ENCODE results near the gene SRGAP3.

Gene SRGAP3

DNA sequence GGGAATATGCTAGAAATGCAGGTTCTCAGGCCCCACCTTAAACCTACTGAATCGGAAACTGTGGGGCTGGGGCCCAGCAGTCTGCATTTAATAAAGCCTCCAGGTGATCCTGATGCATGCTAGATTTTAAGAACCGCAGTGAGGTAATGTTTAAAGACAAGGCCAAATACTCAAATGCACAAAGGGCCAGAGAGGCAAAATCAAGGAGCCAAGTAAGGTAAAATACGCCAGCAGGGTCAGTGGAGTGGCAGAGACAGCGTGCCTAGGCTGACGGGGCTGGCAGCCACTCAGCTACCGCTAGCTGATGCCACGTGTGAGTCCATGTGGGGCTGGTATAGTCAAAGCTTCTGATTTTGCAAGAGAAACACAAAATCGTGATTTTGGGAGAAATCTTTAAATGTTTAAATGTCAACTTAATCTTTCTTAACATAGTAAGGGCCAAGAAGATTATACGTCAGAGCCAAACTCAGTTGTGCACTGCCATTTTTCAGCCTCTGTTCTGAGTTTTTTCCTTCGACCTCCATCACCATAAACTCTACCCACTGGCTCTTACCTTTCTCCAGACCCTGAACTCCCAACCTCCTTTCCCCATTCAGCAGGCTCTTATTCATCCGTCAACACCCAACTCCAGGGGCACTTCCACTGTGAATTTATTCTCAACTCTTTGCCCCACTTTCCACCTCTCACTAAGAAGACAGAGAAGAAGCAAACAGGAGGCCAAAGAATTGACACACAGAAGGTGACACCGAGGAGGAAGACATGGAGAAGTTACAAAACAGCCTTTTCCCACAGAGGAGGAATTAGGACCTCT is 149.5 kb downstream of the SRGAP3 start:
- no peak for DNase-seq (ENCODE audit: low read depth)
- H3K4me3 ChIP-seq (ENCODE audit: low read depth, low read length), result no peak overlapping the region
- TF ChIP-seq, protein P1, sequence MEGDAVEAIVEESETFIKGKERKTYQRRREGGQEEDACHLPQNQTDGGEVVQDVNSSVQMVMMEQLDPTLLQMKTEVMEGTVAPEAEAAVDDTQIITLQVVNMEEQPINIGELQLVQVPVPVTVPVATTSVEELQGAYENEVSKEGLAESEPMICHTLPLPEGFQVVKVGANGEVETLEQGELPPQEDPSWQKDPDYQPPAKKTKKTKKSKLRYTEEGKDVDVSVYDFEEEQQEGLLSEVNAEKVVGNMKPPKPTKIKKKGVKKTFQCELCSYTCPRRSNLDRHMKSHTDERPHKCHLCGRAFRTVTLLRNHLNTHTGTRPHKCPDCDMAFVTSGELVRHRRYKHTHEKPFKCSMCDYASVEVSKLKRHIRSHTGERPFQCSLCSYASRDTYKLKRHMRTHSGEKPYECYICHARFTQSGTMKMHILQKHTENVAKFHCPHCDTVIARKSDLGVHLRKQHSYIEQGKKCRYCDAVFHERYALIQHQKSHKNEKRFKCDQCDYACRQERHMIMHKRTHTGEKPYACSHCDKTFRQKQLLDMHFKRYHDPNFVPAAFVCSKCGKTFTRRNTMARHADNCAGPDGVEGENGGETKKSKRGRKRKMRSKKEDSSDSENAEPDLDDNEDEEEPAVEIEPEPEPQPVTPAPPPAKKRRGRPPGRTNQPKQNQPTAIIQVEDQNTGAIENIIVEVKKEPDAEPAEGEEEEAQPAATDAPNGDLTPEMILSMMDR (IDR thresholded peaks at IDR 0.05; ENCODE audit: insufficient read depth, low read depth, low read length, missing control alignments), result no peak

DNA sequence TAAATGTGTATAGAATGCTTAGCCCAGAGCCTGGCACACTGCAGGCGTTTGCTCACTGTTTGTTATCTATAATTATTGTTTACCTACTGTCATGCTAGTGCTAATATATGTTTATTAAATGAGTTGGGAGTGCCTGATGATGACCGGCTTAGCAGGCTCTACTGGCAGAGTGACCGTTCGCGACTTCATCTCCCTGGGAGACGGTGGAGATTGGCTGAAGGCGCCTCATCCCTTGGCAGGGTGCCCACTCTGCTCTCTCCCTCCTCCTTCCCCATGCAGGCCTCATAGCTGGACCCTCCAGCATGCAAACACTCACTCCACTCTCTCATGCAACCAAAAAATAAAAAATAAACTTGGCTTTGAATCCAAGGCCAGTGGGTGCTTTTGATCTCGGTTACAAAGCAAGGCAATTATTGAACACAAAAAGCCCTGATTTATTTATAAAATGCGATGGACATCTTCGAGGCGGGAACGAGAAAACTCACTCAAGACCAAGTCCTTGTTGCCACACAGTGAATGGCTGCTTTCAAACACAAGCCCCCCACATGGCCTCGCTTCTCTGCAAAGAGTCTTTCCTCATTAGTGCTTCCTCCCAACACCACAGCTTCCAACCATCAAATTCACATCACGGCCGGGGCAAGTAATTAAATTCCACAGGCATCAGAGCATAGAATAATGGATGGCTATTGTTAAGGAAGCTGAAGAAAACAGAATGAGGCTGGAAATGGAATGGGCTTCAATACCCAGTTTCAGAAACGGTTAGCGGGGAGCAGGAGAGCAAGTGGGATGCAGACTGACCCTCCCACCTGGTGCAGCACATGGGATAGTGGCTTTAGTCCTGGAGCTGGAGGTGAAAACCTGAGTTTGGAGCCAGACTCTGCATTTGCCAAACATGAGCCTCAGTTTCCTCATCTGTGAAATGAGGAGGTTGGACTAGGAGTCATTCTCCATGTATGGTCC is 150.4 kb downstream of the SRGAP3 start:
- H3K4me3 ChIP-seq (ENCODE audit: low read depth, low read length), result no peak overlapping the region
- no peak for DNase-seq (ENCODE audit: low read depth)
- TF ChIP-seq, protein P1 (IDR thresholded peaks at IDR 0.05; ENCODE audit: insufficient read depth, low read depth, low read length, missing control alignments), result no peak

DNA sequence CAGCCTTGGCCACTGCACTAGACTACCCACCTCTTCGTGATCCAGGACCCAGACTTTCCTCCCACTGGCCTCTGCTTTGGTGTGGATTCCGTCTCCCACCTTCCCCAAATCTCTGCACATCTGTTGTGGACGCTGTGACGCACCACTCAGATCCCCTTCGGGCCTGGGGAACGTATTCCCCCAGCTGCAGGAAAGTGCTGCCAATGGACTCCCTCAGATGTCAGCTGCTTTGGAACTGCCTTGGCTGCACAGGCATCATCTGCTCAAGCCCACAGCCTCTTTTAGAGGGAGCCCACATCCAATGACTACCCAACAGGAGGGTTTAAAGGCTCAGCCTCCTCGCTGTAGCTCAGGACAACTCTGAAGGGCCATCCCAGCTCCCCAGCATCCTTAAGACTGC is 152.0 kb downstream of the SRGAP3 start:
- TF ChIP-seq, protein P1 (IDR thresholded peaks at IDR 0.05; ENCODE audit: insufficient read depth, low read depth, low read length, missing control alignments), result no peak
- H3K4me3 ChIP-seq (ENCODE audit: low read depth, low read length), result no peak overlapping the region
- no peak for DNase-seq (ENCODE audit: low read depth)

DNA sequence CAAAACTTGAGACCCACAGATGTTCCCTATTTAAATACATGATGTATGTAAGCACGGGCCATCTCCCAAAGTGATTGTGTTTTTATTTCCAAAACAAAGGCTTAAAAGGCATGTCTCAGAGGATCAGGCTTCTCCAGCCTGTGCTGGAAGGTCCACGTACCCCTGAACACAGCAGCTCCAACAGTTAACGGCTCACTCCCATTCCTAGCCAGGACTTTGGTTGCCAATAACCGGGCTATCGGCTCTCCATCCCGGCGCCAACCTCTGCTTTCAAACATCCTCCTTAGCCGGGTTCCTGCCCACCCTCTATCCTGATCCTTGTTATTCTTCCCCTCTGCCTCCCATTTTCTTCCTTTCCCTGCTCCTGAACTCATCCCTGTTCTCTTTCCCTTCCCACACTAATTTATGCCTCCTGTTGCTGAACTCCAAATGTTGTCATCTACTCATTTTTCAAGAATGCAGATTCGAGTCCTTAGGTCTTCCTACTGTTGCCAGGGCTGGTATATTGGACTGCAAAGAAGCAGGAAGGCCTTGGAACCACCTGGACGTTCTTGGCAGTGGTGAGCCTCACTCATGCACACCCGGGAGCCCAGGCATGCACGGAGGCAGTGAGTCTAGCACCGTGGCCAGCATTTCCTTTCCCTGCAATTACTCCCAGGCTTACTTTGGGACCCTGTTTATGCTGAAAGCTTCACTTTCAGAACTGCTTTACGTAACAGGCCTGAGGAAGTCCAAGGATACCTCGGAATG is 157.8 kb downstream of the SRGAP3 start:
- DNase-seq (ENCODE audit: low read depth), result no peak
- TF ChIP-seq, protein P1 (IDR thresholded peaks at IDR 0.05; ENCODE audit: insufficient read depth, low read depth, low read length, missing control alignments), result no peak
- no peak overlapping the region for H3K4me3 ChIP-seq (ENCODE audit: low read depth, low read length)

DNA sequence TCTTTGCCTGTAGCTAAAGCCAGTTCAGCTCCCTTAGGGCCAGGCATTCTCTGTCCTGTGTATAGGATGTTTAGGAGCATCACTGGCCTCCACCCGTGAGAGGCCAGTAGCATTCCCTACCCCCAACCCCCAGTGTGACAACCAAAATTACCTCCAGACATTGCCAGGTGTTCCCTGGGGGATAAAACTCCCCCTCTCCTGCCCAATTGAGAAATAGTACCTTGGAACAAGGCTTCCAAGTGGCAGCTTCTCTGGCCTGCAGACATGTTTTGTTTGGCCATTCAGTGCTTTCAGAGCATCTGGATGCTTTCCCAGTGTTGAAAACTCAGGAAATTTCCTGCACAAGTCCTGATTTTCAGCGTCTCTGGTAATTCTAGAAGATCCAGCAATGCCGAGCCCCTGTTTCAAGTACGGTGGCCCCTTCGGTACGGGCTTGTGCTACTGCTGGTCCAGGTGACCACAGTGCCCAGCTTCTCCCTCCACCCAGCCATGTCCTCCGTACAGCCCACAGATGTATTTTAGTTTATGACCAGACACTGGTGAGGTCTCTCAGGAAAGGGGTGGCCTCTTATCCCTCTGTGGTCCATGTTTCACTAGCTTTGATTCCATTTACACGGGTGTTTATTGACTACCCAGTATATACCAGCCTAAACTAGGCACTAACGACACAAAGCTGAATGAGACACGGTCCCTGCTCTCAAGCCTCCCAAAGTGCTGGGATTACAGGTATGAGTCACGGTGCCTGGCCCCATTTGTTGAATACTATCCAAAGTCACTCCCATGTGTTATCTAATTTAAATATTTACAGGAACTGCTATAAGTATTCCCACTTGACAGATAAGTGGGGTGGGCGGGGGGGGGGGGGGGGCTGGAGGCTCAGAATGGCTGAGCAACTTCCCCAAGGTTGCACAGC is 160.7 kb downstream of the SRGAP3 start:
- TF ChIP-seq, protein P1 (IDR thresholded peaks at IDR 0.05; ENCODE audit: insufficient read depth, low read depth, low read length, missing control alignments), result no peak
- DNase-seq (ENCODE audit: low read depth), result no peak
- no peak overlapping the region for H3K4me3 ChIP-seq (ENCODE audit: low read depth, low read length)
